GM12878 (cell line): ENCODE results near the gene SLC26A11.

Source experiments
- ASH2L ChIP-seq: fragments of 300-600, 200-600 bp; sonication (generic); IDR thresholded peaks from 2 replicates; pipeline ENCODE4 v1.6.1; 2017; ENCODE audit warnings: low read depth, mild to moderate bottlenecking, borderline replicate concordance
- BRCA1 ChIP-seq: IDR thresholded peaks from 2 replicates; pipeline ENCODE4 v1.6.1; 2011; ENCODE audit warnings: low read depth, low read length, improper control_type of control experiment
- CTCF ChIP-seq, 3 experiments: IDR thresholded peaks in 2 of 3; conservative IDR thresholded peaks in 1 of 3; 2 replicates each; pipeline ENCODE4 v1.5.1; 2011; ENCODE audit warnings: low read depth in 3 of 3, low read length in 3 of 3, mild to moderate bottlenecking in 3 of 3, control low read depth in 2 of 3, moderate library complexity in 2 of 3, inconsistent platforms in 1 of 3, mixed read lengths in 1 of 3; ENCODE audit not compliant: control insufficient read depth in 2 of 3, insufficient read depth in 1 of 3; ENCODE audit errors: extremely low read depth in 1 of 3
- POLR2A ChIP-seq: IDR thresholded peaks from 2 replicates; pipeline ENCODE4 v1.6.1; 2011; ENCODE audit warnings: low read depth, mild to moderate bottlenecking, low read length
- RFX5 ChIP-seq: IDR thresholded peaks from 2 replicates; pipeline ENCODE4 v1.6.1; 2011; ENCODE audit warnings: low read depth, low read length, improper control_type of control experiment
- TAF1 ChIP-seq: IDR thresholded peaks from 2 replicates; pipeline ENCODE4 v1.6.1; 2011; ENCODE audit warnings: mild to moderate bottlenecking, low read depth, low read length, borderline replicate concordance
- USF2 ChIP-seq: IDR thresholded peaks from 2 replicates; pipeline ENCODE4 v1.6.1; 2011; ENCODE audit warnings: low read depth, low read length, improper control_type of control experiment, borderline replicate concordance
- WRNIP1 ChIP-seq: IDR thresholded peaks from 2 replicates; pipeline ENCODE4 v1.6.1; 2011; ENCODE audit warnings: low read depth, low read length, improper control_type of control experiment, borderline replicate concordance
- ZNF274 ChIP-seq: IDR thresholded peaks from one replicate; pipeline ENCODE4 v1.8.0; 2011; ENCODE audit not compliant: insufficient read length, insufficient read depth
- TF ChIP-seq, protein P1 (sequence below): IDR thresholded peaks from 2 replicates; pipeline ENCODE4 v1.6.1; 2012; ENCODE audit warnings: mild to moderate bottlenecking, low read depth, low read length
- TF ChIP-seq, protein P2 (sequence below): IDR thresholded peaks from 2 replicates; pipeline ENCODE4 v1.6.1; 2011; ENCODE audit warnings: mild to moderate bottlenecking, low read depth, low read length, moderate library complexity; ENCODE audit not compliant: insufficient replicate concordance

GRCh38 chr17:80292521-80292971 is 72.3 kb downstream of the SLC26A11 start:
- TF ChIP-seq, protein P1, sequence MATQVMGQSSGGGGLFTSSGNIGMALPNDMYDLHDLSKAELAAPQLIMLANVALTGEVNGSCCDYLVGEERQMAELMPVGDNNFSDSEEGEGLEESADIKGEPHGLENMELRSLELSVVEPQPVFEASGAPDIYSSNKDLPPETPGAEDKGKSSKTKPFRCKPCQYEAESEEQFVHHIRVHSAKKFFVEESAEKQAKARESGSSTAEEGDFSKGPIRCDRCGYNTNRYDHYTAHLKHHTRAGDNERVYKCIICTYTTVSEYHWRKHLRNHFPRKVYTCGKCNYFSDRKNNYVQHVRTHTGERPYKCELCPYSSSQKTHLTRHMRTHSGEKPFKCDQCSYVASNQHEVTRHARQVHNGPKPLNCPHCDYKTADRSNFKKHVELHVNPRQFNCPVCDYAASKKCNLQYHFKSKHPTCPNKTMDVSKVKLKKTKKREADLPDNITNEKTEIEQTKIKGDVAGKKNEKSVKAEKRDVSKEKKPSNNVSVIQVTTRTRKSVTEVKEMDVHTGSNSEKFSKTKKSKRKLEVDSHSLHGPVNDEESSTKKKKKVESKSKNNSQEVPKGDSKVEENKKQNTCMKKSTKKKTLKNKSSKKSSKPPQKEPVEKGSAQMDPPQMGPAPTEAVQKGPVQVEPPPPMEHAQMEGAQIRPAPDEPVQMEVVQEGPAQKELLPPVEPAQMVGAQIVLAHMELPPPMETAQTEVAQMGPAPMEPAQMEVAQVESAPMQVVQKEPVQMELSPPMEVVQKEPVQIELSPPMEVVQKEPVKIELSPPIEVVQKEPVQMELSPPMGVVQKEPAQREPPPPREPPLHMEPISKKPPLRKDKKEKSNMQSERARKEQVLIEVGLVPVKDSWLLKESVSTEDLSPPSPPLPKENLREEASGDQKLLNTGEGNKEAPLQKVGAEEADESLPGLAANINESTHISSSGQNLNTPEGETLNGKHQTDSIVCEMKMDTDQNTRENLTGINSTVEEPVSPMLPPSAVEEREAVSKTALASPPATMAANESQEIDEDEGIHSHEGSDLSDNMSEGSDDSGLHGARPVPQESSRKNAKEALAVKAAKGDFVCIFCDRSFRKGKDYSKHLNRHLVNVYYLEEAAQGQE = no peak
- TF ChIP-seq TAF1 (no peak), ASH2L (no peak), RFX5 (no peak), USF2 (no peak), WRNIP1 (no peak), CTCF (IDR thresholded peaks at IDR 0.05 in 2 of 3, conservative IDR thresholded peaks at IDR 0.05 in 1 of 3; ENCODE audit: control insufficient read depth in 2 of 3, extremely low read depth in 1 of 3, insufficient read depth in 1 of 3, low read depth in 3 of 3, low read length in 3 of 3) (no peak; a peak in 1 of 6 replicates), BRCA1 (no peak), ZNF274 (no peak), POLR2A (no peak)
- TF ChIP-seq, protein P2, sequence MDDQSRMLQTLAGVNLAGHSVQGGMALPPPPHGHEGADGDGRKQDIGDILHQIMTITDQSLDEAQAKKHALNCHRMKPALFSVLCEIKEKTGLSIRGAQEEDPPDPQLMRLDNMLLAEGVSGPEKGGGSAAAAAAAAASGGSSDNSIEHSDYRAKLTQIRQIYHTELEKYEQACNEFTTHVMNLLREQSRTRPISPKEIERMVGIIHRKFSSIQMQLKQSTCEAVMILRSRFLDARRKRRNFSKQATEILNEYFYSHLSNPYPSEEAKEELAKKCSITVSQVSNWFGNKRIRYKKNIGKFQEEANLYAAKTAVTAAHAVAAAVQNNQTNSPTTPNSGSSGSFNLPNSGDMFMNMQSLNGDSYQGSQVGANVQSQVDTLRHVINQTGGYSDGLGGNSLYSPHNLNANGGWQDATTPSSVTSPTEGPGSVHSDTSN = no peak
